ENCODE measurements around the gene ZIC4. TPM values are rescaled to one million over a fixed set of nuclear protein-coding genes. Genes with fewer than 3 reads are reported as not detected.

Gene ZIC4
- total RNA-seq, 3 donors from 2014 or later (not counting 1 experiment from before 2014, with no cell fraction given), result not detected

DNA sequence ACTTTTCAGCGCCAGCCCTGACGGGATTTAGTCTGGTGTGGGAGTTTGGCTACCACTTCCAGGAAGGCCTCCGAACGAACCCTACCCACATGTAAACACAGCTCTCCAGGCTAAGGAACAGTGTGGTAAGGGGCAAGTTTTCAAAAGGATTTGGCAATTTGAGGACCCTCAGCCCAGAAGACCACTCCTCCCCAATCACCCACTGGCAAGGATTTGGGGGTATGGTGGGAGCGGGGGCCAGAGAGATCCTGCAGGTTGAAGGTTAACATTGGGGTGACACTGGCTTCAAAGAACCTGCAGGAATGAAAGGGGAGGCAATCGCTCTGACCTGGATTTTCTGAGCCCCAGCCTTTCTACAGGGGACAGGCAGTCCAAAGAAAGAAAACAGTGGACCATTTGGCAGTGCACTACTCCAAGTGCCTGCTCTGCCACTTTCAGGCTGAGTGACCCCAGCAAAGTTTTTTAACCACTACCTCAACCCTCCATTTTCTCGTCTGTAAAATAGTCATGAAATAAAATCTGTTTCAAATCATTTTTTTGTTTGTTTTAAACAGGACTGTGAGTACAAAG, 34.5 kb downstream of the ZIC4 start:
- Mint-ChIP-seq H3K4me1 (no peaks in the 10 kb centered on the region), H3K27me3 (ENCODE audit: low read depth in 2 of 2) (peaks cover 54 to 74% of the 10 kb centered on the region in 2 donors), H3K9me3 (peaks cover 0 to 9% of the 10 kb centered on the region in 2 donors), H3K4me3 (no peak overlapping the region), H3K36me3 (peaks cover 32% of the 10 kb centered on the region), H3K27ac (no peak overlapping the region)
- H3K4me3 ChIP-seq (ENCODE audit: low read length), result no peak overlapping the region
- H3K27me3 ChIP-seq (ENCODE audit: control insufficient read depth, insufficient read depth, low read length), result peaks cover 38% of the 10 kb centered on the region
- no peak for DNase-seq
- WGBS (ENCODE audit: insufficient coverage), result 12% methylated on average over 3 of the region's 7 CpGs
- no peak for ATAC-seq
- intact Hi-C loops (cut with micrococcal nuclease), result no loop called here
- TF ChIP-seq, protein P1, sequence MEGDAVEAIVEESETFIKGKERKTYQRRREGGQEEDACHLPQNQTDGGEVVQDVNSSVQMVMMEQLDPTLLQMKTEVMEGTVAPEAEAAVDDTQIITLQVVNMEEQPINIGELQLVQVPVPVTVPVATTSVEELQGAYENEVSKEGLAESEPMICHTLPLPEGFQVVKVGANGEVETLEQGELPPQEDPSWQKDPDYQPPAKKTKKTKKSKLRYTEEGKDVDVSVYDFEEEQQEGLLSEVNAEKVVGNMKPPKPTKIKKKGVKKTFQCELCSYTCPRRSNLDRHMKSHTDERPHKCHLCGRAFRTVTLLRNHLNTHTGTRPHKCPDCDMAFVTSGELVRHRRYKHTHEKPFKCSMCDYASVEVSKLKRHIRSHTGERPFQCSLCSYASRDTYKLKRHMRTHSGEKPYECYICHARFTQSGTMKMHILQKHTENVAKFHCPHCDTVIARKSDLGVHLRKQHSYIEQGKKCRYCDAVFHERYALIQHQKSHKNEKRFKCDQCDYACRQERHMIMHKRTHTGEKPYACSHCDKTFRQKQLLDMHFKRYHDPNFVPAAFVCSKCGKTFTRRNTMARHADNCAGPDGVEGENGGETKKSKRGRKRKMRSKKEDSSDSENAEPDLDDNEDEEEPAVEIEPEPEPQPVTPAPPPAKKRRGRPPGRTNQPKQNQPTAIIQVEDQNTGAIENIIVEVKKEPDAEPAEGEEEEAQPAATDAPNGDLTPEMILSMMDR (IDR thresholded peaks at IDR 0.05), result no peak
- peaks cover 5% of the 10 kb centered on the region for H3K9me3 ChIP-seq (ENCODE audit: control insufficient read depth, insufficient read depth, low read length)
- H3K4me1 ChIP-seq (ENCODE audit: control insufficient read depth, insufficient read depth, low read length), result no peaks in the 10 kb centered on the region
- no peaks in the 10 kb centered on the region for H3K36me3 ChIP-seq (ENCODE audit: control insufficient read depth, insufficient read depth, low read length)
- H3K27ac ChIP-seq (ENCODE audit: low read length), result no peak overlapping the region

DNA sequence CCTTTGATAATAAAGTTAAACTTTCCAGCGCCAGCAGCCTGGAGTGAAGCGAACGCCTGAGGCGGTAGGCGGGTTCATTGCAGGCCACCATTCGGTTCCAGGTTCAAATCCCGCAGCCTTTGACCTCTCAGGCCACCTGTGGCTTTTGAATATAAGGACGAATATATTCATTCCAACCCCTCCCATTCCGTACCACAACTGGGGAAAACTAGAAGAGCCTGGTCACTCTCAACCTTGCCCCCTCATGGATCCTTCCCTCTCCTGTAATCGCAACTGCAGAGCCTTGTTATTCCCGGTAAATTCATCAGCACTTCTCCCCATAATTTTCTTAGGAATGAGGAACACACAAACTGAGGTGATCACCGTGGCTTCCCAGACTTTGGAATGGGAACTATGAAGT, 35.2 kb downstream of the ZIC4 start:
- DNase-seq (no peak), ATAC-seq (no peak)
- Histone ChIP-seq H3K4me3 (ENCODE audit: low read length) (no peak overlapping the region), H3K4me1 (ENCODE audit: control insufficient read depth, insufficient read depth, low read length) (no peaks in the 10 kb centered on the region), H3K27ac (ENCODE audit: low read length) (no peak overlapping the region), H3K27me3 (ENCODE audit: control insufficient read depth, insufficient read depth, low read length) (peaks cover 38% of the 10 kb centered on the region), H3K9me3 (ENCODE audit: control insufficient read depth, insufficient read depth, low read length) (peaks cover 5% of the 10 kb centered on the region), H3K36me3 (ENCODE audit: control insufficient read depth, insufficient read depth, low read length) (no peaks in the 10 kb centered on the region)
- H3K4me1 Mint-ChIP-seq, result no peaks in the 10 kb centered on the region
- TF ChIP-seq, protein P1 (IDR thresholded peaks at IDR 0.05), result no peak
- intact Hi-C loops (cut with micrococcal nuclease), result no loop called here
- H3K4me3 Mint-ChIP-seq, result no peak overlapping the region
- H3K36me3 Mint-ChIP-seq, result peaks cover 32% of the 10 kb centered on the region
- H3K27ac Mint-ChIP-seq, result no peak overlapping the region
- H3K27me3 Mint-ChIP-seq (ENCODE audit: low read depth in 2 of 2), result peaks cover 54 to 73% of the 10 kb centered on the region in 2 donors
- peaks cover 0 to 9% of the 10 kb centered on the region in 2 donors for H3K9me3 Mint-ChIP-seq
- 8% methylated on average over 12 of the region's 12 CpGs for WGBS (ENCODE audit: insufficient coverage)

DNA sequence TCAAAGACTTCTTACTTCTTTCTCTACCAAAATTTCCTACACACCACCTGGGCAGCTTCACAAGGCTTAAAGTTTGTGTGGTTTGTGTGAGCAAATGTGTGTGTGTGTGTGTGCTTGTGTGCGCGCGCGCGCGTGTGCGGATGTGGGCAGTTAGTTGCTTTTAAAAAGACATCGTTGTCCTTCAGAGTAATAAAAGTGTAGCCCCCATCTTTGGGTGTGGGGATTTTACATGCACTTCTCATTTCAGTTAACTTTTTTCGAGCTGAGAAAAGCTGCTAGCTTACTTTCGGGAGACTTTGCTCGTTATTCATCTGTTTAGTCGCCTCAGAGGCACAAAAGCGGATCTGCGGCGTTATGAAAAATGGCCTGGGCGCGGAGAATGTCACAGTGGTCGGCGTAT, 36.0 kb downstream of the ZIC4 start:
- H3K27ac ChIP-seq (ENCODE audit: low read length), result no peak overlapping the region
- H3K36me3 ChIP-seq (ENCODE audit: control insufficient read depth, insufficient read depth, low read length), result no peaks in the 10 kb centered on the region
- intact Hi-C loops (cut with micrococcal nuclease), result no loop called here
- no peak for DNase-seq
- H3K4me1 Mint-ChIP-seq, result no peaks in the 10 kb centered on the region
- H3K9me3 Mint-ChIP-seq, result peaks cover 0 to 9% of the 10 kb centered on the region in 2 donors
- WGBS (ENCODE audit: insufficient coverage), result 12% methylated on average over 19 of the region's 19 CpGs
- TF ChIP-seq, protein P1 (IDR thresholded peaks at IDR 0.05), result no peak
- no peaks in the 10 kb centered on the region for H3K4me1 ChIP-seq (ENCODE audit: control insufficient read depth, insufficient read depth, low read length)
- H3K36me3 Mint-ChIP-seq, result peaks cover 32% of the 10 kb centered on the region
- ATAC-seq, result no peak
- H3K27ac Mint-ChIP-seq, result no peak overlapping the region
- peaks cover 54 to 73% of the 10 kb centered on the region in 2 donors for H3K27me3 Mint-ChIP-seq (ENCODE audit: low read depth in 2 of 2)
- peaks cover 36% of the 10 kb centered on the region for H3K27me3 ChIP-seq (ENCODE audit: control insufficient read depth, insufficient read depth, low read length)
- peaks cover 5% of the 10 kb centered on the region for H3K9me3 ChIP-seq (ENCODE audit: control insufficient read depth, insufficient read depth, low read length)
- no peak overlapping the region for H3K4me3 ChIP-seq (ENCODE audit: low read length)
- no peak overlapping the region for H3K4me3 Mint-ChIP-seq

DNA sequence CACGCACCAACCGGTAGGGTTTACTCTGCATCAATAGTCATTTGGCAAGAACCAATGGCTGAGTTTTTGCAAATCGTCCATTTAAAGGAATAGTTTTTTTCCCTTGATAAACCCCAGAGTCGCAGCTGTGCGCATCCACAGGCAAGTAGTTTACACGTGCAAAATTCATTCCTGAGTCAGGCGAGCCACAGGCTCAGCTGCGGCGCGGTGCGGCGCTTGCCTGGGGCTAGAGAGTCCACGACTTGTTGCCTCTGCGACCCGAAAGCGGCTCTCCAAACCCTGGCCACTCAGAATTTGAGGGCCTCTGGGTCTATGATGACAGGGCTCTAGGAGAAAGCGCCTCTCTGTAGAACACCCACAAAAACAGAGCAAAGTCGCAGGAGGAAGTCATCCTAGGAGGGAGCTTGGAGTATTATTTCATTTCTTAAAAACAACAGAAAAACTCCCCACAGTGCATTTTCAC, 36.7 kb downstream of the ZIC4 start:
- WGBS (ENCODE audit: insufficient coverage), result 13% methylated on average over 17 of the region's 18 CpGs
- H3K4me3 Mint-ChIP-seq, result no peak overlapping the region
- intact Hi-C loops (cut with micrococcal nuclease), result no loop called here
- Histone ChIP-seq H3K36me3 (ENCODE audit: control insufficient read depth, insufficient read depth, low read length) (no peaks in the 10 kb centered on the region), H3K4me3 (ENCODE audit: low read length) (no peak overlapping the region), H3K27me3 (ENCODE audit: control insufficient read depth, insufficient read depth, low read length) (peaks cover 36% of the 10 kb centered on the region), H3K27ac (ENCODE audit: low read length) (no peak overlapping the region), H3K9me3 (ENCODE audit: control insufficient read depth, insufficient read depth, low read length) (peaks cover 5% of the 10 kb centered on the region), H3K4me1 (ENCODE audit: control insufficient read depth, insufficient read depth, low read length) (no peaks in the 10 kb centered on the region)
- H3K27me3 Mint-ChIP-seq (ENCODE audit: low read depth in 2 of 2), result peaks cover 50 to 68% of the 10 kb centered on the region in 2 donors
- H3K9me3 Mint-ChIP-seq, result peaks cover 5 to 10% of the 10 kb centered on the region in 2 donors
- TF ChIP-seq, protein P1 (IDR thresholded peaks at IDR 0.05), result no peak
- no peak overlapping the region for H3K27ac Mint-ChIP-seq
- DNase-seq, result no peak
- H3K4me1 Mint-ChIP-seq, result no peaks in the 10 kb centered on the region
- no peak for ATAC-seq
- H3K36me3 Mint-ChIP-seq, result peaks cover 32% of the 10 kb centered on the region
